ENCODE measurements around the gene IP6K2. TPM values are rescaled to one million over a fixed set of nuclear protein-coding genes. Genes with fewer than 3 reads are reported as not detected.

IP6K2 gene
- total RNA-seq, 5 donors from 2014 or later (not counting 1 experiment from before 2014, with no cell fraction given) = 69.0 to 95.7 (median 77.6) TPM

DNA sequence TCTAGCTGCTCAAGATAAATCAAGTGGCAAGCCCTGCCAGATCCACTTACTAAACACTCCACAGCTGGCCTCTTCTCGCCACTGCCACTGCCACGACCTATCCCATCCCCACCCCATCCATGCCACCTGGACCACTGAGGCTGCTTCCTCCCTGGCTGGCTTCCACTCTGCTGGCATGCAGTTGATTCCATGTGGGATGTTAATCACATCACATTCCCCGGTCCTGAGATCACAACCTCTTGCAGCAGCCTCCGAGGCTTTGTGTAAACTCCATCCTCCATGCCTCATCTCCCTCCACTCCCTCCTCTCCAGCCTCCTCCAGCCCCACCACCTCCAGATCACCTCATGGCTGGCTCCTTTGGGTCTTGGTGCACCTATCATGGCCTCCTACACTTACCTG lies 39.0 kb downstream of the IP6K2 start:
- Histone ChIP-seq H3K27me3 (replicated peaks in 1 of 2; ENCODE audit: control insufficient read depth in 2 of 2, extremely low read depth in 1 of 2, insufficient read depth in 2 of 2, low read length in 1 of 2) (no peaks in the 10 kb centered on the region), H3K27ac (ENCODE audit: low read length) (no peak overlapping the region), H3K4me3 (ENCODE audit: control insufficient read depth in 1 of 2, extremely low read depth in 1 of 2, low read length in 1 of 2) (no peak overlapping the region), H3K4me1 (ENCODE audit: control insufficient read depth in 1 of 2, extremely low read depth in 1 of 2, insufficient read depth in 2 of 2, low read length in 2 of 2) (peaks cover 0 to 9% of the 10 kb centered on the region in 2 experiments), H3K36me3 (ENCODE audit: control insufficient read depth in 2 of 2, extremely low read depth in 1 of 2, insufficient read depth in 1 of 2, low read length in 1 of 2) (peaks cover 7 to 42% of the 10 kb centered on the region in 2 donors), H3K9me3 (no peaks in the 10 kb centered on the region)
- H3K9me3 Mint-ChIP-seq = no peaks in the 10 kb centered on the region
- ATAC-seq (replicated peaks in 1 of 4) (no peak), DNase-seq (no peak)
- no peak overlapping the region for H3K4me3 Mint-ChIP-seq
- 97% methylated on average over 4 of the region's 4 CpGs for WGBS (ENCODE audit: insufficient coverage)
- H3K36me3 Mint-ChIP-seq = peaks cover 48% of the 10 kb centered on the region
- ChIA-PET POLR2A (no interaction called here), CTCF (no interaction called here)
- no peak overlapping the region for H3K27ac Mint-ChIP-seq
- H3K4me1 Mint-ChIP-seq = peaks cover 11 to 25% (median 20%) of the 10 kb centered on the region in 3 donors
- H3K27me3 Mint-ChIP-seq = no peaks in the 10 kb centered on the region

DNA sequence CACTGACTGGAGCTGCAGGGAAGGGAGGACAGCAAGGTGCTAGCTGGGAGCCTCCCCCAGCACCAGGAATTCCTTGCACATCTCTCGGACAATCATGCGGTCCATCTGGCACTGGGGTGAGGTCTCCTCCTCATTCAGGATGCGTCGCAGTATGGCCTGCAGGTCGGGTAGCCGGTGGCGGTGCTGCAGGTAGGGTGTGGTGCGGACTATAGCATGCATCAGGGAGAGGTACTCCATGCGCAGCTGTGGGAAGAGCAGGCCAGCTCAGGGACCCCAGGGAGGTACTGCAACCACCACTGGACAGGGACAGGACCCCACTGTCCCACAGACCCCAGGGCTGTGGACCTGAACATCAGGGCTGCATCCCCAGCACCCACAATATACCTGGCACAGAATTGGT lies 42.5 kb downstream of the IP6K2 start:
- Histone ChIP-seq H3K4me3 (ENCODE audit: control insufficient read depth in 1 of 2, extremely low read depth in 1 of 2, low read length in 1 of 2) (no peak overlapping the region), H3K27ac (ENCODE audit: low read length) (no peak overlapping the region), H3K36me3 (ENCODE audit: control insufficient read depth in 2 of 2, extremely low read depth in 1 of 2, insufficient read depth in 1 of 2, low read length in 1 of 2) (peaks cover 7 to 14% of the 10 kb centered on the region in 2 donors), H3K4me1 (ENCODE audit: control insufficient read depth in 1 of 2, extremely low read depth in 1 of 2, insufficient read depth in 2 of 2, low read length in 2 of 2) (peaks cover 0 to 3% of the 10 kb centered on the region in 2 experiments), H3K27me3 (replicated peaks in 1 of 2; ENCODE audit: control insufficient read depth in 2 of 2, extremely low read depth in 1 of 2, insufficient read depth in 2 of 2, low read length in 1 of 2) (no peaks in the 10 kb centered on the region), H3K9me3 (no peaks in the 10 kb centered on the region)
- 95% methylated on average over 8 of the region's 9 CpGs for WGBS (ENCODE audit: insufficient coverage)
- ATAC-seq (replicated peaks in 1 of 4) (no peak), DNase-seq (no peak)
- H3K4me1 Mint-ChIP-seq = peaks cover 3 to 6% (median 3%) of the 10 kb centered on the region in 3 donors
- ChIA-PET CTCF (no interaction called here), POLR2A (no interaction called here)
- no peak overlapping the region for H3K27ac Mint-ChIP-seq
- no peaks in the 10 kb centered on the region for H3K27me3 Mint-ChIP-seq
- peaks cover 23% of the 10 kb centered on the region for H3K36me3 Mint-ChIP-seq
- no peak overlapping the region for H3K4me3 Mint-ChIP-seq
- no peaks in the 10 kb centered on the region for H3K9me3 Mint-ChIP-seq

DNA sequence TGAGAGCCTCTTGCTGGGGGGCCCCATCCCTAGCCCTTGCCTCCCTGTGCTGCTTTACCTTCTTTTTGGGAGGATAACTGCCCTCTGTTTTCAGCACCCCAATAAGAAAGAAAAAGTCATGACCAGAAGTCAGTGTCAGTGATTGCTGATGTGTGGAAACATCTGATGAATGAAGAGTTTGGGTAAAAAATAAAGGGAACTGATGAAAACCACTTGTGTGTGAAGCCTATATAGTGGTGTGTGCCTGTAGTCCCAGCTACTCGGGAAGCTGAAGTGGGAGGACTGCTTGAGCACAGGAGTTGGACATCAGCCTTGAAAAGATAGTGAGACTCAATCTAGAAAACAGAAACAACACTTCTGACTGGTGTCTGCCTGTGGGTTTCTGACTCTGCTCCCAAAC lies 44.5 kb downstream of the IP6K2 start:
- no peaks in the 10 kb centered on the region for H3K36me3 ChIP-seq (ENCODE audit: control insufficient read depth in 2 of 2, extremely low read depth in 1 of 2, insufficient read depth in 1 of 2, low read length in 1 of 2)
- no peaks in the 10 kb centered on the region for H3K4me1 ChIP-seq (ENCODE audit: control insufficient read depth in 1 of 2, extremely low read depth in 1 of 2, insufficient read depth in 2 of 2, low read length in 2 of 2)
- Mint-ChIP-seq H3K27ac (peak overlapping the region in 1 of 2 donors; percentile 44), H3K9me3 (no peaks in the 10 kb centered on the region), H3K4me3 (no peak overlapping the region), H3K4me1 (no peaks in the 10 kb centered on the region), H3K27me3 (no peaks in the 10 kb centered on the region), H3K36me3 (peaks cover 11% of the 10 kb centered on the region)
- ATAC-seq (replicated peaks in 1 of 4) (no peak), DNase-seq (no peak)
- ChIA-PET POLR2A (interaction anchor here in 1 of 2 donors (0.6 kb wide), 1 partner anchor 51 kb away, joined by 4 read pairs; the partner anchor contains the start of gene TMEM89), CTCF (interaction anchor here in 1 of 2 donors (0.7 kb wide), 1 partner anchor 59 kb away, joined by 6 read pairs; no protein-coding TSS in a partner anchor)
- no CpG with 5 or more reads among the region's 1 CpG for WGBS (ENCODE audit: insufficient coverage)
- no peak overlapping the region for H3K27ac ChIP-seq (ENCODE audit: low read length)
- H3K9me3 ChIP-seq = no peaks in the 10 kb centered on the region
- H3K4me3 ChIP-seq (ENCODE audit: control insufficient read depth in 1 of 2, extremely low read depth in 1 of 2, low read length in 1 of 2) = no peak overlapping the region
- no peaks in the 10 kb centered on the region for H3K27me3 ChIP-seq (replicated peaks in 1 of 2; ENCODE audit: control insufficient read depth in 2 of 2, extremely low read depth in 1 of 2, insufficient read depth in 2 of 2, low read length in 1 of 2)

DNA sequence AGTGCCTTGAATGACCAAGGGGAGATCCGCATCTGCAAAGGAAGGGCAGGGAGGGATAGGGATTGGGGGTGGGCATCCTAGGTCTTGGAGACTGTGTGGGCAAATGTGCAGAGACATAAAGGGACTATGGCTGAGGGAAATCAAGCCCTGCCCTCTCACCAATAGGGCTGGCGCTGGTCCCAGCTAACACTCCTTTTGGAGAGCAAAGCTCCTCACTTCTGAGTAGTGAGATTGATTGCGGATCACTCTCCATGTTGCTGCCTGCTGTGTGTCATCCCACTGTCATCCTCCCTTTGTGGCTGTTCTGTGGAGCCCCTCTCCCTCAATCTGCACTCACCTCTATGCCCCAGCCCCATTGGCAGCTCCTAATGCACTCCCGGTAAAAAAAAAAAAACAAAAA lies 52.1 kb downstream of the IP6K2 start:
- no peak overlapping the region for H3K27ac ChIP-seq (ENCODE audit: low read length)
- no peak overlapping the region for H3K4me3 ChIP-seq (ENCODE audit: control insufficient read depth in 1 of 2, extremely low read depth in 1 of 2, low read length in 1 of 2)
- Mint-ChIP-seq H3K27ac (no peak overlapping the region), H3K4me3 (peak overlapping the region in 1 of 3 donors; percentile 20), H3K36me3 (no peaks in the 10 kb centered on the region), H3K4me1 (peaks cover 14 to 26% (median 18%) of the 10 kb centered on the region in 3 donors), H3K27me3 (peaks cover 9 to 21% of the 10 kb centered on the region in 2 donors), H3K9me3 (no peaks in the 10 kb centered on the region)
- POLR2A ChIA-PET = interaction anchor here in 1 of 2 donors (0.5 to 0.6 kb wide), 2 partner anchors 11 to 184 kb away, joined by 3 to 4 read pairs; no protein-coding TSS in a partner anchor
- 83% methylated on average over 1 of the region's 4 CpGs for WGBS (ENCODE audit: insufficient coverage)
- peaks cover 3 to 36% of the 10 kb centered on the region in 2 experiments for H3K4me1 ChIP-seq (ENCODE audit: control insufficient read depth in 1 of 2, extremely low read depth in 1 of 2, insufficient read depth in 2 of 2, low read length in 2 of 2)
- H3K9me3 ChIP-seq = no peaks in the 10 kb centered on the region
- no peaks in the 10 kb centered on the region for H3K36me3 ChIP-seq (ENCODE audit: control insufficient read depth in 2 of 2, extremely low read depth in 1 of 2, insufficient read depth in 1 of 2, low read length in 1 of 2)
- peaks cover 0 to 47% of the 10 kb centered on the region in 2 experiments for H3K27me3 ChIP-seq (replicated peaks in 1 of 2; ENCODE audit: control insufficient read depth in 2 of 2, extremely low read depth in 1 of 2, insufficient read depth in 2 of 2, low read length in 1 of 2)
- ATAC-seq (replicated peaks in 1 of 4) (no peak), DNase-seq (no peak)
- CTCF ChIA-PET = interaction anchor here in 1 of 2 donors (0.7 kb wide), 1 partner anchor 49 kb away, joined by 6 read pairs; no protein-coding TSS in a partner anchor

DNA sequence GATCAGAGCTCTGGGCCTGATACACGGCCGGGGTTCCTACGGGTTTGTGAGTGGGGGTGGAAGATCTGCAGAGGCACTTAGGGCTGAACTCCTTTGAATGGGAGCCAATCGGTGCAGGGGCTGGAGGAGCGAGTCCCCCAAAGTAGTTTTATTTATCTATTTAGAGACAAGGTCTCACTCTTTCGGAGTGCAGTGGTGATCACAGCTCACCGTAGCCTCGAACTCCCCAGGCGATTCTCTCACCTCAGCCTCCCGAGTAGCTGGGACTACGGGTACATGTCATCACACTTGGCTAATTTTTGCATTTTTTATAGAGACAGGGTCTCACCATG lies 52.7 kb downstream of the IP6K2 start:
- WGBS (ENCODE audit: insufficient coverage) = 88% methylated on average over 6 of the region's 11 CpGs
- ATAC-seq (replicated peaks in 1 of 4) = no peak
- Histone ChIP-seq H3K4me1 (ENCODE audit: control insufficient read depth in 1 of 2, extremely low read depth in 1 of 2, insufficient read depth in 2 of 2, low read length in 2 of 2) (peaks cover 3 to 36% of the 10 kb centered on the region in 2 experiments), H3K27me3 (replicated peaks in 1 of 2; ENCODE audit: control insufficient read depth in 2 of 2, extremely low read depth in 1 of 2, insufficient read depth in 2 of 2, low read length in 1 of 2) (peaks cover 2 to 54% of the 10 kb centered on the region in 2 experiments), H3K9me3 (no peaks in the 10 kb centered on the region), H3K4me3 (ENCODE audit: control insufficient read depth in 1 of 2, extremely low read depth in 1 of 2, low read length in 1 of 2) (peak overlapping the region in 1 of 2 donors; percentile 77), H3K36me3 (ENCODE audit: control insufficient read depth in 2 of 2, extremely low read depth in 1 of 2, insufficient read depth in 1 of 2, low read length in 1 of 2) (no peaks in the 10 kb centered on the region), H3K27ac (ENCODE audit: low read length) (no peak overlapping the region)
- H3K27me3 Mint-ChIP-seq = peaks cover 13 to 22% of the 10 kb centered on the region in 2 donors
- CTCF ChIA-PET = no interaction called here
- POLR2A ChIA-PET = interaction anchor here in 1 of 2 donors (0.5 kb wide), 1 partner anchor 11 kb away, joined by 3 read pairs; no protein-coding TSS in a partner anchor
- peaks cover 14 to 26% (median 18%) of the 10 kb centered on the region in 3 donors for H3K4me1 Mint-ChIP-seq
- H3K4me3 Mint-ChIP-seq = peak overlapping the region; percentile 68 to 78 (median 78)
- DNase-seq = no peak
- no peaks in the 10 kb centered on the region for H3K36me3 Mint-ChIP-seq
- no peak overlapping the region for H3K27ac Mint-ChIP-seq
- no peaks in the 10 kb centered on the region for H3K9me3 Mint-ChIP-seq

DNA sequence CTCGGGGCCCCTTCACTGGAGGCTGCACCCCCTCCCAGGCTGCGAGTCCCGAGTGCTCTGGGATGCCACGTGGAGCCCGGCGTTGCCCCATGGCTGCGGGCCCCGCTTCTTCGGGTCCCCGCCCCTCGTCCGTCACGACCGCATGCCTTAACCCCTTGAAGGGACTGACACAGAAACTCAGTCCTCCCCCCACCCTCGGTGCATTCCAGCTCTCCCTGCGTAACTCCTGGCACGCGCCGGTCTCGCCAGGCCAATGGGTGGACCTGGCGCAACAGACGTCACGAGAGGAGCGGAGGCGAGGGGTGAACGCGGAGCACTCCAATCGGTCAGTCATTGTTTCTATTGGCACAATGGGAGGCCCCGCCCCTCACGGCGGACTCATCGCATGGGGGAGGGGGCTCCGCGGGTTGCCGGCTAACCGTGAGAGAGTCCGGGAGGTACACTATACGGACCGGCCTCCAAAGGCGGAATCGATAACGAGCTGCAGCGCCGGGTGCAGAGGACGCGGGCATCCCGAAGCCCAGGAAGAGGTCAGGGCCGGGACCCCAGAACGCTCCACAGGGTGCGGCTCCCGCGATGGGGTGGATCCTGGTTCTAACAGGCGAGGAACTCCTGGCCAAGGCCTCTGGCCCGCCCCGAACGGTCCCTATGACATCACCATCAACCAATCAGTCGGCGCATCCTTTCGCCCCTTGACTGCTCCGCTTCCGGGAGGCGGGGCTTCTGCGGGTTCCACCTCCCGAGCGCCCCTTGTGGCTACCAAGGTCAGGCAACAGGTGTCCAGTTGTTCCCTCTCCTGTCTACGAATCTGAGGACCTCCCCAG lies 53.3 kb downstream of the IP6K2 start:
- CTCF ChIA-PET = no interaction called here
- POLR2A ChIA-PET = no interaction called here
- peak overlapping the region in 1 of 2 donors; percentile 27 for H3K27ac Mint-ChIP-seq

More for the DNA sequence above, 53.3 kb downstream of the IP6K2 start:
- Histone ChIP-seq H3K9me3 (no peaks in the 10 kb centered on the region), H3K4me3 (ENCODE audit: control insufficient read depth in 1 of 2, extremely low read depth in 1 of 2, low read length in 1 of 2) (peak overlapping the region; percentile 66 to 77), H3K27me3 (replicated peaks in 1 of 2; ENCODE audit: control insufficient read depth in 2 of 2, extremely low read depth in 1 of 2, insufficient read depth in 2 of 2, low read length in 1 of 2) (peaks cover 2 to 58% of the 10 kb centered on the region in 2 experiments), H3K36me3 (ENCODE audit: control insufficient read depth in 2 of 2, extremely low read depth in 1 of 2, insufficient read depth in 1 of 2, low read length in 1 of 2) (no peaks in the 10 kb centered on the region), H3K4me1 (ENCODE audit: control insufficient read depth in 1 of 2, extremely low read depth in 1 of 2, insufficient read depth in 2 of 2, low read length in 2 of 2) (peaks cover 3 to 36% of the 10 kb centered on the region in 2 experiments), H3K27ac (ENCODE audit: low read length) (peak overlapping the region; percentile 44)
- 3% methylated on average over 53 of the region's 66 CpGs for WGBS (ENCODE audit: insufficient coverage)
- ATAC-seq (replicated peaks in 1 of 4) = peak; percentile 74 to 84 (median 80)
- Mint-ChIP-seq H3K36me3 (no peaks in the 10 kb centered on the region), H3K27me3 (peaks cover 19 to 25% of the 10 kb centered on the region in 2 donors), H3K4me3 (peak overlapping the region; percentile 68 to 78 (median 78)), H3K4me1 (peaks cover 14 to 26% (median 18%) of the 10 kb centered on the region in 3 donors), H3K9me3 (no peaks in the 10 kb centered on the region)
- peak; percentile 49 to 90 (median 77) for DNase-seq
